Stimulated activated memory B cell treated with anti-CD40 and anti-IgM and Interleukin-4, amounts not matched to agents 10 μg/mL and 1 μg/mL and 100 μg/mL, for 72 hours (primary cell): ENCODE data around the gene PPP4R3A.
"Not testable (repeated sequence)": the region's sequence is repeated elsewhere in the genome, so short reads cannot be mapped to it uniquely, and the experiment has no call there.

Experiments
- ATAC-seq: fragments of 150-1000 bp; cut with Tn5 transposase; 2 replicates; pipeline ENCODE4 v1.10.0; 2021
- H3K27ac Mint-ChIP-seq: one replicate; pipeline ENCODE4 v1.8.0; 2022; ENCODE audit warnings: mild to moderate bottlenecking, mixed read lengths
- H3K27me3 Mint-ChIP-seq: one replicate; pipeline ENCODE4 v1.8.0; 2022; ENCODE audit warnings: mixed read lengths
- H3K36me3 Mint-ChIP-seq: one replicate; pipeline ENCODE4 v1.8.0; 2022; ENCODE audit warnings: mixed read lengths
- H3K4me1 Mint-ChIP-seq: one replicate; pipeline ENCODE4 v1.8.0; 2022; ENCODE audit warnings: mixed read lengths
- H3K4me3 Mint-ChIP-seq: one replicate; pipeline ENCODE4 v1.8.0; 2022; ENCODE audit warnings: mild to moderate bottlenecking, moderate library complexity, mixed read lengths
- H3K9me3 Mint-ChIP-seq: one replicate; pipeline ENCODE4 v1.8.0; 2022; ENCODE audit warnings: mixed read lengths

Gene PPP4R3A

GRCh38 chr14:91515979-91516378, 5.9 kb upstream of the PPP4R3A start:
- no peaks in the 10 kb centered on the region for H3K27me3 Mint-ChIP-seq
- no peak for ATAC-seq
- H3K36me3 Mint-ChIP-seq, result no peaks in the 10 kb centered on the region
- H3K4me3 Mint-ChIP-seq, result no peak overlapping the region
- no peaks in the 10 kb centered on the region for H3K9me3 Mint-ChIP-seq
- H3K27ac Mint-ChIP-seq, result no peak overlapping the region
- H3K4me1 Mint-ChIP-seq, result no peaks in the 10 kb centered on the region

DNA sequence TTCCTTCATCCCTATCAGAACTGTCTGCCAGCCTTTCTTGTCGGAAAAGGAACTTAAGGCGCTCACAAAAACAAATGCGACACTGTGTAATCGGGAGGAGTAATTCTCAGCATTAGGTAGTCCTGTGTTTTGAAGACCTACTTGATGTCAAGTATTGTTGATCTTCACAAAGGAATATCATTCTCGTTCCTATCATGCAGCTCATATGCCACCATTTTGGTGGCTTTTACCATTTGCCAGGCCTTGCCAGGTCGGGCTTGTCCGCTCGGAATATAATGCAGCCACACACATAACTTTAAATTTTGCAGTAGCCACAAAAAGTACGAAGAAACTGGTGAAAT, 903 bp upstream of the PPP4R3A start:
- peak overlapping the region; percentile 98 for H3K4me3 Mint-ChIP-seq
- H3K36me3 Mint-ChIP-seq, result peaks cover 15% of the 10 kb centered on the region
- H3K27me3 Mint-ChIP-seq, result no peaks in the 10 kb centered on the region
- no peaks in the 10 kb centered on the region for H3K9me3 Mint-ChIP-seq
- H3K27ac Mint-ChIP-seq, result peak overlapping the region; percentile 99
- H3K4me1 Mint-ChIP-seq, result peaks cover 9% of the 10 kb centered on the region
- ATAC-seq, result no peak

DNA sequence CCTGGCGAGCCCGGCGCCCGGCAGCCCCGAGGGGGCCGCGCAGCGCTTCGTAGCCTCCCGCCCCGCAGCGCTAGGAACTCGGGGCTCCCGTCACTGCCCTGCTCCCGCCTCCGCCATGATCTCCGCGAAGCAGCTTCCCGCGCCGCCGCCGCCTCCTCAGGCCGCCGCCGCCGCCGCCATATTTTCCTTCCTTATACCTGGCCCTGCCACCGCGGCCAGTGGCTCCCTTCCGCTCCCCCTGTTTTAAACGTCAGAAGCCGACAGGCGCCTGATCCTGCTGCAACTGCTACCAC, 286 bp downstream of the PPP4R3A start:
- peak overlapping the region; percentile 99 for H3K27ac Mint-ChIP-seq
- ATAC-seq, result peak; percentile 57

GRCh38 chr14:91509083-91509877, 830 bp downstream of the PPP4R3A start:
- H3K9me3 Mint-ChIP-seq, result no peaks in the 10 kb centered on the region
- no peaks in the 10 kb centered on the region for H3K27me3 Mint-ChIP-seq
- ATAC-seq, result peak; percentile 34
- peaks cover 22% of the 10 kb centered on the region for H3K36me3 Mint-ChIP-seq
- peaks cover 21% of the 10 kb centered on the region for H3K4me1 Mint-ChIP-seq
- H3K27ac Mint-ChIP-seq, result peak overlapping the region; percentile 99
- peak overlapping the region; percentile 98 for H3K4me3 Mint-ChIP-seq

More for the DNA sequence above, 286 bp downstream of the PPP4R3A start:
- peak overlapping the region; percentile 98 for H3K4me3 Mint-ChIP-seq
- H3K4me1 Mint-ChIP-seq, result peaks cover 17% of the 10 kb centered on the region
- no peaks in the 10 kb centered on the region for H3K27me3 Mint-ChIP-seq
- no peaks in the 10 kb centered on the region for H3K9me3 Mint-ChIP-seq
- H3K36me3 Mint-ChIP-seq, result peaks cover 17% of the 10 kb centered on the region

DNA sequence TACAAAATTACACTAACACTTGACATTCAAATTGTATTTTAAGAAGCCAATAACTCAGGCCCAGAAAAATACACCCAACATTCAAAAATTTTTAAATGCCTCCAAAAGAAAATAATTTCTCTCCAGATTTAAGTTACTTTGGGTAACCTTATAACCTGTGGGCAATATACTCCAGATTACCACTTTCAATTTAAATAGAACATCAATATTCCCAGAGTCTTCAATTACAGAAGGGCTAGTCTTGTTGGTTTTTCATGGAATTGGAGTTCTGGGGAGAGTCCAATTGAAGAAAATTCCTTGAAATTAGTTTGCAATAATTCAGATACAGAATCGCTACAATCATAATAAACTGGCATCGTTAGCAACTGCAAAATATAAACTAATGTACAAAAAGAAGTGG, 2.0 kb downstream of the PPP4R3A start:
- H3K4me3 Mint-ChIP-seq, result peak overlapping the region; percentile 94
- peak overlapping the region; percentile 99 for H3K27ac Mint-ChIP-seq
- H3K27me3 Mint-ChIP-seq, result no peaks in the 10 kb centered on the region
- H3K36me3 Mint-ChIP-seq, result peaks cover 30% of the 10 kb centered on the region
- peaks cover 28% of the 10 kb centered on the region for H3K4me1 Mint-ChIP-seq
- no peaks in the 10 kb centered on the region for H3K9me3 Mint-ChIP-seq
- no peak for ATAC-seq

- Mint-ChIP-seq H3K36me3 (peaks cover 44% of the 10 kb centered on the region), H3K4me3 (no peak overlapping the region), H3K27ac (no peak overlapping the region), H3K9me3 (no peaks in the 10 kb centered on the region), H3K4me1 (peaks cover 33% of the 10 kb centered on the region), H3K27me3 (no peaks in the 10 kb centered on the region)
- ATAC-seq, result no peak
Measured at GRCh38 chr14:91506226-91506625, 3.9 kb downstream of the PPP4R3A start.

DNA sequence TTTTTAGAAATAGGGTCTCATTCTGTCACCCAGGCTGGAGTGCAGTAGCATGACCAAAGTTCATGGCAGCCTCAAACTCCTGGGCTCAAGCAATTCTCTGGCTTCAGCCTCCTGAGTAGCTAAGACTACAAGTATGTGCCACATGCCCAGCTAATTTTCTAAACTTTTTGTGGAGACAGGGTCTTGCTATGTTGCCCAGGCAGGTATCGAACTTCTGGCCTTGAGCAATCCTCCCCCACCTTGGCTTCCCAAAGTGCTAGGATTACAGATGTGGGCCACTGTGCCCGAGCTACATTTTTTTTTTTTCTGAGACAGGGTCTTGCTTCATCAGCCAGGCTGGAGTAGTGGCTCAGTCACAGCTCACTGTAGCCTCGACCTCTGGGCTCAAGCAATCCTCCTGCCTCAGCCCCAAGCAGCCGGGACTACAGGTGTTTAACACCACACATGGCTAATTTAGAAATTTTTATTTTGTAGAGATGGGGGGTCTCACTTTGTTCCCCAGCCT, 7.1 kb downstream of the PPP4R3A start:
- Mint-ChIP-seq H3K4me3 (no peak overlapping the region), H3K9me3 (no peaks in the 10 kb centered on the region), H3K27ac (peak overlapping the region; percentile 45), H3K4me1 (peaks cover 48% of the 10 kb centered on the region), H3K27me3 (no peaks in the 10 kb centered on the region), H3K36me3 (peaks cover 41% of the 10 kb centered on the region)
- ATAC-seq, result no peak

- H3K36me3 Mint-ChIP-seq, result peaks cover 41% of the 10 kb centered on the region
- H3K4me3 Mint-ChIP-seq, result no peak overlapping the region
- peaks cover 55% of the 10 kb centered on the region for H3K4me1 Mint-ChIP-seq
- H3K27me3 Mint-ChIP-seq, result no peaks in the 10 kb centered on the region
- H3K9me3 Mint-ChIP-seq, result no peaks in the 10 kb centered on the region
- no peak overlapping the region for H3K27ac Mint-ChIP-seq
- ATAC-seq, result no peak
Measured at GRCh38 chr14:91501951-91502930, 7.9 kb downstream of the PPP4R3A start.

DNA sequence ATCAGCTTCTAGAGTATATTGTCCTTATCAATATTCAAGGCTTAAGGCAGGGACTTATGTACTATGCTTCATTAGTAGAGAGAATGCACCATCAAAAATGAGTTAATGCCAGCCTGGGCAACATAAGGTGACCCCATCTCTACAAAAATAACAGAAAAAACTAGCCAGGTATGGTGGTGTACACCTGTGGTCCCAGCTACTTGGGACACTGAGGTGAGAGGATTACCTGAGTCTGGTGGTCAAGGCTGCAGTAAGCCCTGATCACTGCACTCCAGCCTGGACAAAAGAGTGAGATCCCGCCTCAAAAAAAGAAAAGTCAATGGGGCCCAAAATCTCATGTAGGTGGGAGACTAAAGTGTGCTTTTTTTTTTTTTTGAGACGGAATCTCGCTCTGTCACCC, 8.8 kb downstream of the PPP4R3A start:
- peaks cover 58% of the 10 kb centered on the region for H3K4me1 Mint-ChIP-seq
- H3K36me3 Mint-ChIP-seq, result peaks cover 41% of the 10 kb centered on the region
- ATAC-seq, result no peak
- no peaks in the 10 kb centered on the region for H3K9me3 Mint-ChIP-seq
- no peaks in the 10 kb centered on the region for H3K27me3 Mint-ChIP-seq
- no peak overlapping the region for H3K27ac Mint-ChIP-seq
- H3K4me3 Mint-ChIP-seq, result no peak overlapping the region

- Mint-ChIP-seq H3K4me1 (peaks cover 77% of the 10 kb centered on the region), H3K9me3 (no peaks in the 10 kb centered on the region), H3K27me3 (no peaks in the 10 kb centered on the region), H3K27ac (peak overlapping the region; percentile 64), H3K36me3 (peaks cover 26% of the 10 kb centered on the region), H3K4me3 (peak overlapping the region; percentile 49)
- ATAC-seq, result no peak
Measured at GRCh38 chr14:91496790-91497189, 13.3 kb downstream of the PPP4R3A start.

DNA sequence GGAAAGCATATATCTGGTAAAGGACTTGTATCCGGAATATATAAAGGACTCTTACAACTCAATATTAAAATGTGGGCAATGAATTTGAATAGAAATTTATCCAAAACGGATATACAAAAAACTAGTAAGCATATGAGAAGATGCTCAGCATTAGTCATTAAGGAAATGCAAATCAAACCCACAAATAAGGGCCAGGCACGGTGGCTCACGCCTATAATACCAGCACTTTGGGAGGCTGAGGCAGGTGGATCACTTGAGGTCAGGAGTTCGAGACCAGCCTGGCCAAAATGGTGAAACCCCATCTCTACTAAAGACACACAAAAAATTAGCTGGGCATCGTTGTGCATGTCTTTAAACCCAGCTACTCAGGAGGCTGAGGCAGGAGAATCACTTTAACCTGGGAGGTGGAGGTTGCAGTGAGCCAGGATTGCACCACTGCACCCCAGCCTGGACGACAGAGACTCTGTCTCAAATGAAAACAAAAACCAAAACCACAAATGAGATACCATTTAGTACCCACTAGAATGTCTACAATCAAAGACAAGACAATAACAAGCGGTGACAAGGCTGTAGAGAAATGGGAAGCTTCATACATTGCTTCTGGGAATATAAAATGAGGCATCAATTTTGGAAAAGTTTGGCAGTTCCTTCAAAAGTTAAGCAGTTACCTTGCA, 15.6 kb downstream of the PPP4R3A start:
- H3K9me3 Mint-ChIP-seq, H3K27me3 Mint-ChIP-seq: not testable (repeated sequence)
- peak; percentile 61 for ATAC-seq
- peak overlapping the region; percentile 53 for H3K4me3 Mint-ChIP-seq
- H3K36me3 Mint-ChIP-seq, result peaks cover 21% of the 10 kb centered on the region
- H3K27ac Mint-ChIP-seq, result peak overlapping the region; percentile 64
- peaks cover 68% of the 10 kb centered on the region for H3K4me1 Mint-ChIP-seq

DNA sequence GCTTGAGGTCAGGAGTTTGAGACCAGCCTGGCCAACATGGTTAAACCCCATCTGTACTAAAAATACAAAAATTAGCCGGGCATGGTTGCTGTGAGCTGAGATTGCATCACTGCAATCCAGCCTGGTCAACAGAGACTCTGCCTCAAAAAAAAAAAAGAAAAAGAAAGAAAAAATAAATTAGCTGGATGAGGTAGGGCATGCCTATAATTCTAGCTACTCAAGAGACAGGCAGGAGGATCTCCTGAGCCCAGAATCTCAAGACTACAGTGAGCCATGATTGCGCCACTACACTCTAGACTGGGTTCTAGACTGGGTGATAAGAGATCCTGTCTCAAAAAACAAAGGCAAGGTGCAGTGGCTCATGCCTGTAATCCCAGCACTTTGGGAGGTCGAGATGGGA, 16.9 kb downstream of the PPP4R3A start:
- no peak overlapping the region for H3K4me3 Mint-ChIP-seq

DNA sequence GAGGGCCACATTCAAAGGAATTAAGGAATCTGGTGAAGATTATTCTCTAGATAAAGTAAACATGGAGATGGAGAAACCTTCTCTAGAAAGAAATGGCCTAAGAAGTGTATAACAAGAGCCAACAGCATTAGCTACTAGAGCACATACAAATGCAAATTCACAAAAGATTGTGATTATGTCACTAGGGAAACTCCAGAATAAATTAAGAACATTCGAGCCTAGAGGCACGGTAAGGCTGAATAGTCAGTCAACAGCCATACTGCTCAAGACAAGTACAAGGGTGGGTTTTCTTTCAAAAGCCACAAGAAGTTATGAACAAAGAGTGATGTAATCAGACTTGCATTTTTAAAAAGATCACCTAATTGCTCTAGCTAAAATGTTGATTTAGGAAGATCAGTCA, 25.4 kb downstream of the PPP4R3A start:
- Mint-ChIP-seq H3K27me3 (no peaks in the 10 kb centered on the region), H3K4me3 (no peak overlapping the region), H3K36me3 (peaks cover 65% of the 10 kb centered on the region), H3K4me1 (peaks cover 48% of the 10 kb centered on the region), H3K9me3 (no peaks in the 10 kb centered on the region), H3K27ac (peak overlapping the region; percentile 29)
- no peak for ATAC-seq

More for the DNA sequence above, 16.9 kb downstream of the PPP4R3A start:
- Mint-ChIP-seq H3K9me3 (no peaks in the 10 kb centered on the region), H3K27ac (peak overlapping the region; percentile 71), H3K4me1 (peaks cover 63% of the 10 kb centered on the region), H3K36me3 (peaks cover 21% of the 10 kb centered on the region), H3K27me3 (no peaks in the 10 kb centered on the region)
- ATAC-seq, result no peak

GRCh38 chr14:91484186-91484585, 25.9 kb downstream of the PPP4R3A start:
- Mint-ChIP-seq H3K36me3 (peaks cover 59% of the 10 kb centered on the region), H3K27ac (peak overlapping the region; percentile 29), H3K9me3 (no peaks in the 10 kb centered on the region), H3K4me3 (no peak overlapping the region), H3K27me3 (no peaks in the 10 kb centered on the region), H3K4me1 (peaks cover 48% of the 10 kb centered on the region)
- ATAC-seq, result no peak
